Hepatocyte (in vitro differentiated cells): ENCODE data around the gene SNPH.

Experiments used
- CTCF ChIP-seq: fragments of 200-600 bp; sonication (generic); IDR thresholded peaks from 2 replicates; pipeline ENCODE4 v1.5.1; 2016; ENCODE audit warnings: antibody characterized with exemption, mild to moderate bottlenecking; ENCODE audit not compliant: poor library complexity
- EZH2 ChIP-seq: fragments of 200-600 bp; sonication (generic); IDR thresholded peaks from 2 replicates; pipeline ENCODE4 v1.6.1; 2016; ENCODE audit warnings: antibody characterized with exemption, mild to moderate bottlenecking, borderline replicate concordance
- EZH2phosphoT487 ChIP-seq: fragments of 200-600 bp; sonication (generic); IDR thresholded peaks from one replicate; pipeline ENCODE4 v1.6.1; 2018; ENCODE audit warnings: antibody characterized with exemption, mild to moderate bottlenecking, low read depth, moderate library complexity; ENCODE audit not compliant: unreplicated experiment, severe bottlenecking

DNA sequence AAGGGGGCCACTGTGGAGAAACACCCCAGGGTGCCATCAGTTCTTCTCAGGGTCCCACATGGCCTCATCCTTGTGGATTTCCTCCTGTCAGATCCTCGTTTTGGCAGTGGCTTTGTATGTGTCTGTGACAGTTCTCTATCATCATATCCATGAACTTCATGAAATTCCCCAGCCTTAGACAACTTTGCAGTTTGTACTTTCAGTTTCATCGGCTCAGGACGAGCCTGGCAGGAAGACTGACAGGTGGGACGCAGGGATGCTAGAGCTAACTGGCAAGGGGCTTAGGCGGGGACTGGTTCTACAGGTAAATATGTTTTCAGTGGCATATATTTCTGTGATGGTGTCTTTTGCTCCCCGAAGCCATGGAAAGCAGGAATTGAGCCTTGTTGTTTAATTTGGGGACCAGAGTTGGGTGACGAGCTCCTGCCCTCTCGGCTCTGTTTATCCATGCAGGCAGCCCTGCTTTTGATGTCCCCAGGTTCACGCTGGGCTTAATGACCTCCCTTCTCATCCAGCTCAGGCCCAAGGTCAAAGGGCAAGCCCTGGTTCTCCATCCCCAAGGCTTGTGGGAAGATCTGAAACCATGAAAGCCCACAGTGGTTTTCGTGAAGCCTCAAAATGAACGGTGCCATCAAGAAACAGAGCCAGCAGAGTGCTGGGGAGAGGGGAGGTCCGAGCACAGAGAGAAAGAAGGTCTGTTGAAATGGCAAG lies 51.6 kb downstream of the SNPH start:
- TF ChIP-seq EZH2 (no peak), CTCF (no peak), EZH2phosphoT487 (no peak)
